ENCODE measurements around the gene CSNK2A1. TPM values are rescaled to one million over a fixed set of nuclear protein-coding genes. Genes with fewer than 3 reads are reported as not detected.

Gene CSNK2A1
- total RNA-seq, 1 donor from 2014 or later = 203 TPM

- DNase-seq = no peak
Measured at GRCh38 chr20:564192-564591, 20.6 kb upstream of the CSNK2A1 start.

DNA sequence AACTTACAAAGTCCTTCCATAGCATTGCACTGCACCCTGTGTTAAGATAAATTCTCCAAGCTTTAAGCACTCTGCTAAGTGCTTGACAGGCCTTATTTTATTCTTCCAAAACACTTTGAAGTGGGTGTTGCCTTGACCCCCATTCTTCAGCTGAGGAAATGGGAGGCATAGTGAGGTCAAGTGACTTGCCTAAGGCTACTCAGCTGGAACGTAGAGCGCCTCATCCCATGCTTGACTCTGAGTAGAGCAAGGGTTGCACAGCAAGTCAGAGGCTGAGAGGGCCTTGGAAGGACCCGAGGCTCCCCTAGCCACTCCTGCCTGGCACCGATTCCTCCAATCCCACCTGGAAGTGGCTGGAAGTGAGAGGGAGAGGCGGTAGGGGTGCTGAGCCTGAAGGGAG is 19.6 kb upstream of the CSNK2A1 start:
- no peak for DNase-seq

GRCh38 chr20:562232-562897 is 18.8 kb upstream of the CSNK2A1 start:
- DNase-seq = no peak

- peak; percentile 87 for DNase-seq
Measured at GRCh38 chr20:561437-562231, 18.0 kb upstream of the CSNK2A1 start.

GRCh38 chr20:560680-561079 is 17.1 kb upstream of the CSNK2A1 start:
- no peak for DNase-seq

GRCh38 chr20:558117-558516 is 14.5 kb upstream of the CSNK2A1 start:
- no peak for DNase-seq

- DNase-seq = no peak
Measured at GRCh38 chr20:556984-557383, 13.4 kb upstream of the CSNK2A1 start.

- peak; percentile 24 for DNase-seq
Measured at GRCh38 chr20:555976-556385, 12.4 kb upstream of the CSNK2A1 start.

DNA sequence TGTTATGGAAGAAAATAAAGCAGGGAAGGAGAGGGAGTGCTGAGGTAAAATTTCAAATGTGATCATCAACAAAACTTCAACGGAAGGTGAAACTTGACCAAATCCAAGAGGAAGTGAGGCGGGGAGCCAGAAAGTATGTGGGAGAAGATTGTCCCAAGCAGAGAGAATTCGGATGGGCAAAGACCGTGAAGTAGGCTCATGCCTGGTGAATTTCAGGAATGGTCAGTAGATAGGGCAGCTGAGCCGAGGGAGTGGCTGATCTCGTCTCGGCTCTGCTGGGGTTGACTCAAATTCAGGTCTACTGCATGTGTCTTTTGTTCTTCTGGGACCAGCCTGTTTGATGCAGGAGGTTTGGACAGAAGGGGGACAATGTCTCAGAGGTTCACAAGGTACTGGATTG is 7.0 kb upstream of the CSNK2A1 start:
- no peak for DNase-seq

DNA sequence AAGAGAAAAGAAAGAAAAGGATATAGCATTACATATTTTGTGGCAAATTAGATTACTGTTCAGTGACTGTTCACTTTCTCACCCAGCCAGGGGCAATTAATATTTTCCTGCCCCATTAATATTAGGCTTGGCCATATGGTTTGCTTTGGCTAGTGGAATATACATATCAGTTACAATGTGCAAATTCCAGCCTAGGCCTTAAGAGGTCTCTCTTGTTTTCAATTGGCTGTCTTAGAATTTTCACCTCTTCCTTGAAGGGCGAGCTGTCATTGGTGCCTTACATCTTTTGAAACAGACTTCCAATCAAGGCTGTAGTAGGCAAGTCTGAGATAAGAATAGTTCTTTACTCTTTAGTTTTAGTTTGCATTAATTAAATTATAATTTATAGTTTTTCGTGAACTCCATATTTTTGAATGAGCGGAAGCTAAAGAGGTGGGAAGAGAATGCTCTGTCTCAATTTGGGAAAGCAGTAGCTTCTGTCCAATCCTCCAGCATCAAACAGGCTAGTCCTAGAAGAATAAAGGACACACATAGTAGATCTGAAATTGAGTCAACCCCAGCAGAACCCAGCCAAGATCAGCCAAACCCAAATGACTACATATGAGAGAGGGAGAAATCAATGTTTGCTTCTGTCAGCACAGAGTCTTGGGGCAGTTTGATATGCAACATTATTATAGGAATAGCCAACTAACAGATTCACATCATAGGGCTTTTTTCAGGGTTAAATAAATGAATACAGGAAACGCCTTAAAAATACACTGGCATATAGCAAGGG is 6.3 kb upstream of the CSNK2A1 start:
- DNase-seq = no peak

- no peak for DNase-seq
Measured at GRCh38 chr20:548906-549305, 5.3 kb upstream of the CSNK2A1 start.

DNA sequence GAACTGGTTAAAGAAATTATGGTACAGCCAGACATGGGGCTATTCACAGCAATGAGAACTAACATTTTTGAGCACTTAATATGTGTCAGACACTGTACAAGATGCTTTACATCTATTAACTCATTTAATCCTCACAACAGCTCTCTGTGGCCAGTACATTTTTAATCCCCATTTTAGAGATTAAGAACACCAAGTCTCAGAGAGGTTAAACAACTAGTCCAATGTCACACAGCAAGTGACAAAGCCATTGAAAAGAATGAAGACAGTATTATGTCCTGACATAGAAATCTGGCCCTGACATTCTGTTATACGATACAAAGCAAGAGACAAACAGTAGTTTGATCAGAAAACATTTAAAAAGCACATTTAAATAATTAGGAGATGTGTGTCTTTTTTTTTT is 3.8 kb upstream of the CSNK2A1 start:
- no peak for DNase-seq

DNA sequence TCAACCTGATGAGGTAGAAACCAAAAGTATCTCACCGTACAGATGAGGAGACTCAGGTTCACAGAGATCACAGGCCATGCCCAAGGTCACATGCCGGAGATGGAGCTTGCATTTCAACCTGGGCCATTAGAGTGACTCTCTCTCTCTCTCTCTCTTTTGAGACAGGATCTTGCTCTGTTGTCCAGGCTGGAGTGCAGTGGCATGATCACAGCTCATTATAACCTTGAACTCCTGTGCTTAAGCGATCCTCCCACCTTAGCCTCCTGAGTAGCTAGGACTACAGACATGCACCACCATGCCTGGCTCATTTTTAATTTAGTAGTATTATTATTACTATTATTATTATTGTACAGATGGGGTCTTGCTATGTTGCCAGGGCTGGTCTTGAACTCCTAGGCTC is 2.8 kb upstream of the CSNK2A1 start:
- no peak for DNase-seq

- DNase-seq = no peak
Measured at GRCh38 chr20:544153-544725, 649 bp upstream of the CSNK2A1 start.

DNA sequence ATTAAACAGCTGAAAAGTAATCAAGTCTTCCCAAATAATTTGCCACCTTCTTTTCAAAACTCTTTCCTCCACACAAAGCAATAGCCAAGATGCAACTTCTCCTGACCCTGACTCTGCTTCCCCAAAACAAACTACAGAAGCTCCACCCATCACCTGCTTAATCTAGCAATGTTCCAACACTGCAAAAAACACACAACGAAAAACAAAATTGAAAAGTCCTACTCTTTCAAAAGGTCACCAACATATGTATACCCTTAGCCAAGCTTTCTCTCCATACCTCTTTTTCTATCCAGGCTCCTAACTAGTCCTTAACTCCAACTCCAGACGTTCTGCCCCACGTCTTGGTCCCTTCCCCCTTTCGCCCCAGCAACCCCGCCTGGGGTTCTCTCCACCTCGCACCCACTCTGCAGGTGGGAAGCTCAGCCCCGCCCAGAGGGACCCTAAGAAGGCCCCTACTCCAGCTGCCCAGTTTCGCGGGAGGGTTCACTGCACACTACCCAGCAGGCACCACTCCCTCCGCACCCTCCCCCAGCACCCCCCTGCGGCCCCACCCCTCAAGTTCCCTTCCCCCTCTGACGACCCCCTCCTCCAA is 717 bp downstream of the CSNK2A1 start:
- DNase-seq = peak; percentile 53

DNA sequence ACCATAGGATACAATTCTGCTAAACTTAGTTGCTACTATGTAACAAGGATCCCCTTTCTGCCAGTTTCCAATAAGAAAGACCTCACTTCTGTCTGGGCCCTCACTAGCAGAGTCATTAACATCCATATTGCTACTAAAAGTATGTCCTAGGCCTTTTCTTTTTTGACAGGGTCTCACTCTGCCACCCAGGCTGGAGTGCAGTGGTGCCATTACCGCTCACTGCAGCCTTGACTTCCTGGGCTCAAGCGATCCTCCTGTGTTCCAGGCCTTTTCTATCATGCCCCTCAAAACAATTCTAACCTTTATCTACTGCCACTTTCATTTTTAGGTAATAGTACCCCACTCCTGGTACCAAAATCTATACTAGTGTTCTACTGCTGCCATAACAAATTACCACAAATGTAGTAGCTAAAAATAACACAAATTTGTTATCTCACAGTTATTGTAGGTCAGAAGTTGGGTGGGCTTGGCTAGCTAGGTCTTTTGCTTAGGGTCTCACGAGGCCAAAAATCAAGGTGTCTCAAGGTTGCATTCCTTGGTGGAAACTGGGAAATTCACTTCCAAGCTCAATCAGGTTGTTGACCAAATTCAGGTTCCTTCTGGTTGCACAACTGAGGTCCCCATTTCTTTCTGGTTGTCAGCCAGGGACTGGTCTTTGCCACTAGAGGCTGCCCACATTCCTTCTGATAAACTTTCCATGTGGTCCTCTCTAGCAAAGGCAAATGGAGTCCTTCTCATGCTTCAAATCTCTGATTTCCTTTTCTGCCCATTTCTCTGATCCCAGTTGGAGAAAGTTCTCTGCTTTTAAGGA is 3.0 kb downstream of the CSNK2A1 start:
- DNase-seq = no peak

GRCh38 chr20:539848-540247 is 3.7 kb downstream of the CSNK2A1 start:
- DNase-seq = no peak

DNA sequence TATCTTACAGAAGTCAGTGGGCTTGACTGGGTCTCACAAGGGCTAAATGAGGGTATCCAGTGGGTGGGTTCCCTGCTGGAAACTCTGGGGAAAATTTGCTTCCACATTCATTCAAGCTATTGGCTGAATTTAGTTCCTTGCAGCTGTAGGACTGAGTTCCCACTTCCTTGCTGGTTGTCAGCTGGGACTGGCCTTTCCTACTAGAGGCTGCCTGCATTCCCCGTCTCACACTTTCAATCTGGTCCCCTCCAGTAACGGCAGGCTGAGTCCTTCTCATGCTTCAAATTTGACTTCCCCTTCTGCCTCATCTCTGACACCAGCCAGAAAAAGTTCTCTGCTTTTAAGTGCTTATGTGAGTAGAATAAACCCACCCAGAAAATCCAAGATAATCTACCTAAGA is 4.4 kb downstream of the CSNK2A1 start:
- DNase-seq = no peak

GRCh38 chr20:537983-538382 is 5.6 kb downstream of the CSNK2A1 start:
- DNase-seq = no peak

DNA sequence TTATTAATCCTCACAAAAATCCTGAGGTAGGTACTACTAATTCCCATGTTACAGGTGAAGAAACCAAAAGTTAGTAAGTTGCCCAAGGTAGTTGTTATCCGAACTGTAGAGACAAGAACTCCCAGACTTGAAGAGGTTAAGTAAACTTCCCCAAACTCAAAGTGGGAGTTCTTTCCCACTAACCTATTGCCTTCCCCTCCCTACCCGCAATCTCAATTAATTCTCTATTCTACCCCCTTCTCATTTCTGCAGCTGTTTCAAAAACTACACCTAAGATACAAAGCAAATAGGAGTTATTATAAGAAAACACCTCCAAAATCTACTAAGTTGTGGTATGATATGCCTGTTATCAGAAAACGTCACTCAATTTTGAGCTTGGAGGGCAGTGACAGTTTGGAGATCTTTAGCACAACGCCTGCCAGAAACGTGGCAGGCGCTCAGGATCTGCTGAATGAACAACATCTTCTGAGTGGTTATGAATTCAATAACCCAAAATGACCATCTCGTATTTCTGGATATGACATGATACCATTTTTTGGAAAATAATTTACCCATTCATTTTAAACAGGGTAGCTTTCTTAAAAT is 7.1 kb downstream of the CSNK2A1 start:
- DNase-seq = no peak

DNA sequence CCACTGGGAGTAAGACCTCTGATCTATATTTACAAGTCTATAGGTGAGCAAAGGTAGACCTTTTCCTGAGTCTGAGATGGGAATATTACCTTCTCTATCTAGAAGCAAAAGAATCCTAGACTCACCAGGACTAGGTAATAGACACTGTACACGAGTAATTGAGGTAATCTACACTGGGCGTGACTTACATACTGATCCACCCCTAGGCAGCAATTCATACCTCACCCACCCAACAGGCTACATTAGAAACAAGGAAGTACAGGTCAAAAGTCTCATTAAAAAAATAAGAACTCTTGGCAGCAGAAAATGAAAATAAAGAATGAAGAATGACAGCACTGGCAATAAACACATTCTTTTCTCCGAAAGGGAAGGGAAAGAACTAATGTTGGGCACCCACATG is 7.6 kb downstream of the CSNK2A1 start:
- no peak for DNase-seq
